Activated naive CD4-positive, alpha-beta T cell treated with anti-CD3 and anti-CD28 coated beads for 36 hours (primary cell): ENCODE results near the gene VCPKMT. TPM values are rescaled to one million over a fixed set of nuclear protein-coding genes. Genes with fewer than 3 reads are reported as not detected.
"Not testable (repeated sequence)": the region's sequence is repeated elsewhere in the genome, so short reads cannot be mapped to it uniquely, and the experiment has no call there.

Experiments
- CTCF ChIA-PET: fragments of 350-600 bp; sonication (Branson Sonifier 250); formaldehyde crosslinking; loops from one replicate; lab custom pipeline; 2021; ENCODE audit warnings: antibody characterized with exemption; lab: Charles Lee
- DNase-seq: peaks from one replicate; pipeline ENCODE4 v3.0.0-alpha.2; 2020
- H3K27ac Mint-ChIP-seq: one replicate; pipeline ENCODE4 v1.8.0; 2021; ENCODE audit warnings: mild to moderate bottlenecking, mixed read lengths
- H3K27me3 Mint-ChIP-seq: one replicate; pipeline ENCODE4 v1.8.0; 2021; ENCODE audit warnings: low read depth, mixed read lengths
- H3K36me3 Mint-ChIP-seq: one replicate; pipeline ENCODE4 v1.8.0; 2021; ENCODE audit warnings: low read depth, mixed read lengths
- H3K4me1 Mint-ChIP-seq: one replicate; pipeline ENCODE4 v1.8.0; 2021; ENCODE audit warnings: low read depth, mixed read lengths
- H3K4me3 Mint-ChIP-seq: one replicate; pipeline ENCODE4 v1.8.0; 2021; ENCODE audit warnings: mild to moderate bottlenecking, moderate library complexity, mixed read lengths
- H3K9me3 Mint-ChIP-seq: one replicate; pipeline ENCODE4 v1.8.0; 2021; ENCODE audit warnings: mixed read lengths
- intact Hi-C: fragments of 100-400 bp; cut with micrococcal nuclease; formaldehyde crosslinking; loops from one replicate; pipeline ENCODE4 v1.15.1; 2023
- total RNA-seq, 2 experiments: library from RNA; stranded (reverse); gene quantifications; one replicate each; pipeline ENCODE4 v1.2.3, GENCODE V29; 2021

Gene VCPKMT
- total RNA-seq, 2 experiments from 2014 or later = 9.6 to 10.5 TPM

GRCh38 chr14:50082784-50083466, 33.4 kb downstream of the VCPKMT start:
- Mint-ChIP-seq H3K27ac (peak overlapping the region; percentile 91), H3K27me3 (no peaks in the 10 kb centered on the region), H3K9me3 (peaks cover 4% of the 10 kb centered on the region), H3K4me1 (peaks cover 69% of the 10 kb centered on the region), H3K4me3 (peak overlapping the region; percentile 58), H3K36me3 (no peaks in the 10 kb centered on the region)
- DNase-seq = peak; percentile 95
- intact Hi-C loops = loop anchor here (1.0 to 10.0 kb wide), 16 partner anchors 18 to 1782 kb away; partner anchors contain the start of genes DNAAF2, GNG2, KLHDC2 and MGAT2
- CTCF ChIA-PET = interaction anchor here (0.6 to 3.7 kb wide), 14 partner anchors 15 to 498 kb away, joined by 3 to 34 read pairs (median 4); no protein-coding TSS in a partner anchor

GRCh38 chr14:50082308-50082742, 34.0 kb downstream of the VCPKMT start:
- peak; percentile 43 for DNase-seq
- peaks cover 4% of the 10 kb centered on the region for H3K9me3 Mint-ChIP-seq
- peak overlapping the region; percentile 58 for H3K4me3 Mint-ChIP-seq
- peaks cover 65% of the 10 kb centered on the region for H3K4me1 Mint-ChIP-seq
- peak overlapping the region; percentile 91 for H3K27ac Mint-ChIP-seq
- H3K36me3 Mint-ChIP-seq = no peaks in the 10 kb centered on the region
- H3K27me3 Mint-ChIP-seq = no peaks in the 10 kb centered on the region
- CTCF ChIA-PET = interaction anchor here (0.6 to 3.7 kb wide), 16 partner anchors 12 to 498 kb away, joined by 3 to 34 read pairs (median 5); partner anchors contain the start of gene NEMF
- intact Hi-C loops = loop anchor here (2.0 to 10.0 kb wide), 5 partner anchors 22 to 1782 kb away; partner anchors contain the start of genes DNAAF2, GNG2, KLHDC2 and RPS29

DNA sequence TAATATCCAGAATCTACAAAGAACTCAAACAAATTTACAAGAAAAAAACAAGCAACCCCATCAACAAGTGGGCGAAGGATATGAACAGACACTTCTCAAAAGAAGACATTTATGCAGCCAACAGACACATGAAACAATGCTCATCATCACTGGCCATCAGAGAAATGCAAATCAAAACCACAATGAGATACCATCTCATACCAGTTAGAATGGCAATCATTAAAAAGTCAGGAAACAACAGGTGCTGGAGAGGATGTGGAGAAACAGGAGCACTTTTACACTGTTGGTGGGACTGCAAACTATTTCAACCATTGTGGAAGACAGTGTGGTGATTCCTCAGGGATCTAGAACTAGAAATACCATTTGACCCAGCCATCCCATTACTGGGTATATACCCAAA, 37.3 kb downstream of the VCPKMT start:
- H3K36me3 Mint-ChIP-seq, DNase-seq, H3K27ac Mint-ChIP-seq, H3K9me3 Mint-ChIP-seq, intact Hi-C loops, H3K4me3 Mint-ChIP-seq, CTCF ChIA-PET, H3K27me3 Mint-ChIP-seq: not testable (repeated sequence)
- peaks cover 52% of the 10 kb centered on the region for H3K4me1 Mint-ChIP-seq

GRCh38 chr14:50073663-50074062, 42.7 kb downstream of the VCPKMT start:
- CTCF ChIA-PET, intact Hi-C loops, DNase-seq, H3K4me3 Mint-ChIP-seq, H3K9me3 Mint-ChIP-seq, H3K27ac Mint-ChIP-seq, H3K27me3 Mint-ChIP-seq, H3K36me3 Mint-ChIP-seq: not testable (repeated sequence)
- H3K4me1 Mint-ChIP-seq = peaks cover 31% of the 10 kb centered on the region

GRCh38 chr14:50072395-50072794, 44.0 kb downstream of the VCPKMT start:
- Mint-ChIP-seq H3K4me3 (no peak overlapping the region), H3K27me3 (no peaks in the 10 kb centered on the region), H3K4me1 (peaks cover 37% of the 10 kb centered on the region), H3K27ac (no peak overlapping the region), H3K36me3 (no peaks in the 10 kb centered on the region), H3K9me3 (no peaks in the 10 kb centered on the region)
- CTCF ChIA-PET = interaction anchor here (0.8 to 1.1 kb wide), 4 partner anchors 9 to 210 kb away, joined by 3 read pairs; no protein-coding TSS in a partner anchor
- intact Hi-C loops = no loop called here
- DNase-seq = no peak

GRCh38 chr14:50070840-50071548, 45.4 kb downstream of the VCPKMT start:
- CTCF ChIA-PET = interaction anchor here (0.9 to 2.2 kb wide), 4 partner anchors 11 to 206 kb away, joined by 3 to 9 read pairs (median 4); no protein-coding TSS in a partner anchor
- H3K27ac Mint-ChIP-seq = peak overlapping the region; percentile 41
- H3K4me1 Mint-ChIP-seq = peaks cover 41% of the 10 kb centered on the region
- H3K27me3 Mint-ChIP-seq = no peaks in the 10 kb centered on the region
- H3K9me3 Mint-ChIP-seq = no peaks in the 10 kb centered on the region
- H3K36me3 Mint-ChIP-seq = peaks cover 2% of the 10 kb centered on the region
- no peak overlapping the region for H3K4me3 Mint-ChIP-seq
- intact Hi-C loops = no loop called here
- no peak for DNase-seq

DNA sequence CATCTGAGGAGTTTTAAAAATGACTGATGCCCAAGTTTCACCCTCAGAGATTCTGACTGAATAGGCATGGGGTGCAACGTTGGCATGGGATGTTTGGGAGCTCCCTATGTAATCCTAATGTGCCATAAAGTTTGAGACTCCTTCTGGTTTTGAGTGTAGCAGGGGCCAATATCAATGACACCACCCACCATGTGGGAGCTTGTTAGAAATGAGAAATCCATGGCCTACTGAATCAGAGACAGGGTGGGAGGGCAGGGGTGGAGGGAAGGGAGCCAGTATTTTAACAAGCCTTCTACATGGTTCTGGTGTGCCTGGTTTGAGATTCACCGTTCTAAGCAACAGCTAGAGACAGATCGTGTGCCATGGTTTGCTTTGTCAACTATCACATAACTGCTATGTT, 46.1 kb downstream of the VCPKMT start:
- H3K27me3 Mint-ChIP-seq = no peaks in the 10 kb centered on the region
- intact Hi-C loops = no loop called here
- H3K4me3 Mint-ChIP-seq = no peak overlapping the region
- H3K4me1 Mint-ChIP-seq = peaks cover 45% of the 10 kb centered on the region
- H3K9me3 Mint-ChIP-seq = no peaks in the 10 kb centered on the region
- H3K27ac Mint-ChIP-seq = no peak overlapping the region
- peaks cover 2% of the 10 kb centered on the region for H3K36me3 Mint-ChIP-seq
- CTCF ChIA-PET = interaction anchor here (0.9 to 2.2 kb wide), 5 partner anchors 11 to 207 kb away, joined by 3 to 9 read pairs (median 3); no protein-coding TSS in a partner anchor
- DNase-seq = no peak

GRCh38 chr14:50069325-50069724, 47.0 kb downstream of the VCPKMT start:
- no peak for DNase-seq
- Mint-ChIP-seq H3K27me3 (no peaks in the 10 kb centered on the region), H3K27ac (no peak overlapping the region), H3K4me3 (no peak overlapping the region), H3K4me1 (peaks cover 51% of the 10 kb centered on the region), H3K36me3 (peaks cover 2% of the 10 kb centered on the region), H3K9me3 (no peaks in the 10 kb centered on the region)
- CTCF ChIA-PET = interaction anchor here (0.7 to 2.2 kb wide), 2 partner anchors 12 to 35 kb away, joined by 3 to 9 read pairs; no protein-coding TSS in a partner anchor
- intact Hi-C loops = no loop called here

DNA sequence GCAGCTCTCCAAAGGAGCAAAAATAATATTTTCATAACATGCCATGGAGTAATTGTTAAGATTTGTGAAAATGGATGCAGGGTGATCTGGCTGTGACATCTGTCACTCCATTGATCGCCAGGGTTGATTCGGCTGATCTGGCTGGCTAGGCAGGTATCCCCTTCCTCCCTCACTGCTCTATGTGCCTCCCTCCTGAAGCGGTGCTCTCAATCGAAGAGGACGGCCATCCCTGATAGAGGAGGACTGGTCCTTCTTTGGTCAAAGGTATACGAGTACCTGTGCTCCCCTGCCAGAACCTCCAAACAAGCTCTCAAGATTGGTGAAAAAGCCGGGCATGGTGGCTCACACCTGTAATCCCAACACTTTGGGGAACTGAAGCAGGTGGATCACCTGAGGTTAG, 47.9 kb downstream of the VCPKMT start:
- H3K4me1 Mint-ChIP-seq = peaks cover 59% of the 10 kb centered on the region

DNA sequence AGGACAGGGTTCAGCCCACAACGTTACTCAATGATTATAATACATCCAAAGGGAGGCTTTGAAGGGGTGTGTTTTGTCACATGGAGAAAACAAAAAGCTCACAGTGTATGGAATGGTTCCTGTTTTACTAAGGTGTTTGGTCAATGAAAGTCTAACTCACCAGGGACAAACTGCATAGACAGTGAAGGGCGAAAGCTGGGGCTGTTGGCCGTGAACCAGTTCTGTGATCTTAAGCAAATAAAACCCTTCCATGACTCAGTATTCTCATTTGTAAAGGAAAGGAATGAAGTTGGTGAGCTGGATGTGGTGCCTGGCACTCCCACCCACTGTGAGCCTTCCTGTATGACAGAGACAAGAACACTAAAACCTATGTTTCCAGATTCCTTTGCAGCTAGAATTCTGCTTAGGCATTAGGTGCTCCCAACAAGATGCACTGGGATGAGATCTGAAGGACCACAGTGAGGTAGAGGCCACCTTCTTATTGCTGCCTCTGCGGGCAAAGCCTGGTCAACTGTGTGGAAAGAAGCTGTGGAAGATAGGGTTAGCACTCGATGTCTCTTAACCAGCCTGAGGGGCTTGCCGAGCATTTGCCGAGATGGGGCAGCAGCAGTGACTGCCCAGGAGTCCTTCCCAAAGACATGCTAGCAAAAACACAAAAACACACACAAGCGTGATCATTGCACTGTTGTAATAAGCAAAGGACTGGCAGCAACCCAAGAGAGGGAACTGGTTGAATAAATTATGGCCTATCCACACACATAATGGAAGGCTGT, 48.5 kb downstream of the VCPKMT start:
- Mint-ChIP-seq H3K27me3 (no peaks in the 10 kb centered on the region), H3K36me3 (peaks cover 2% of the 10 kb centered on the region), H3K9me3 (no peaks in the 10 kb centered on the region), H3K27ac (no peak overlapping the region), H3K4me1 (peaks cover 65% of the 10 kb centered on the region), H3K4me3 (no peak overlapping the region)
- no peak for DNase-seq
- CTCF ChIA-PET = interaction anchor here (1.0 to 1.9 kb wide), 3 partner anchors 14 to 206 kb away, joined by 3 to 10 read pairs (median 5); no protein-coding TSS in a partner anchor
- intact Hi-C loops = no loop called here

More for the DNA sequence above, 47.9 kb downstream of the VCPKMT start:
- Mint-ChIP-seq H3K27me3 (no peaks in the 10 kb centered on the region), H3K36me3 (peaks cover 2% of the 10 kb centered on the region), H3K4me3 (no peak overlapping the region), H3K9me3 (no peaks in the 10 kb centered on the region), H3K27ac (no peak overlapping the region)
- no peak for DNase-seq
- intact Hi-C loops = no loop called here
- CTCF ChIA-PET = interaction anchor here (1.5 to 1.9 kb wide), 2 partner anchors 13 to 30 kb away, joined by 5 to 10 read pairs; no protein-coding TSS in a partner anchor

DNA sequence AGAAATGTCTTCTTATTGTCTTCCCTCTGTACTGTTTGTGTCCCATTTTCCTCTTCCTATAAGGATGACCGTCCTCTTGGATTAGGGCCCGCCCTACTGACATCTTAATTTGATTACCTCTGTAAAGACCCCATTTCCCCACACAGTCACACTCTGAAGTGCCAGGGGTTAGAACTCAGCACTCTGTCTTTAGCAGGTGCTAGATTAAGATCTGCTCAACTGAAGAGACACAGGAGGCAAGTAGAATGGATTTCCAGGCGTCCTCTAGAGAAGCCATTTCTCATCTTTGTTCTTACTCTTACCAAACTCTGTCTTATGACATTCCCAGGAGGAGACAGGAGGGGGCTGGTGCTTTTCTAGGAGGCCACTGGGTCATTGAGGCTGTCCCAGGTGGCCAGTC, 50.8 kb downstream of the VCPKMT start:
- Mint-ChIP-seq H3K27me3 (no peaks in the 10 kb centered on the region), H3K27ac (peak overlapping the region; percentile 89), H3K4me1 (peaks cover 76% of the 10 kb centered on the region), H3K4me3 (peak overlapping the region; percentile 40), H3K36me3 (peaks cover 2% of the 10 kb centered on the region), H3K9me3 (no peaks in the 10 kb centered on the region)
- no peak for DNase-seq
- CTCF ChIA-PET = no interaction called here
- intact Hi-C loops = loop anchor here (1.0 kb wide), 3 partner anchors 18 to 431 kb away; no protein-coding TSS in a partner anchor
